Upper lobe of left lung (tissue), 4 donors: ENCODE data around the gene CDHR2.

Source experiments
- CTCF ChIP-seq, 6 experiments: fragments of 450-650 bp in 4 of 6; fragments of 200-600 bp in 2 of 6; sonication (generic) in 2 of 6; IDR thresholded peaks; one replicate each; pipeline ENCODE4 v1.5.1; 2016 to 2019; ENCODE audit warnings: antibody characterized with exemption in 6 of 6
- EP300 ChIP-seq, 4 donors: sonication (generic); formaldehyde crosslinking; IDR thresholded peaks; one replicate each; pipeline ENCODE4 v1.5.1; 2017; ENCODE audit warnings: antibody characterized with exemption in 4 of 4, control low read depth in 2 of 4
- POLR2A ChIP-seq, 4 donors: fragments of 450-650 bp; IDR thresholded peaks; one replicate each; pipeline ENCODE4 v1.5.1; 2016 to 2017; ENCODE audit warnings: antibody characterized with exemption in 4 of 4, mild to moderate bottlenecking in 2 of 4
- POLR2AphosphoS5 ChIP-seq, 2 donors: sonication (generic); formaldehyde crosslinking; IDR thresholded peaks; one replicate each; pipeline ENCODE4 v1.5.1; 2017; ENCODE audit warnings: antibody characterized with exemption in 2 of 2

DNA sequence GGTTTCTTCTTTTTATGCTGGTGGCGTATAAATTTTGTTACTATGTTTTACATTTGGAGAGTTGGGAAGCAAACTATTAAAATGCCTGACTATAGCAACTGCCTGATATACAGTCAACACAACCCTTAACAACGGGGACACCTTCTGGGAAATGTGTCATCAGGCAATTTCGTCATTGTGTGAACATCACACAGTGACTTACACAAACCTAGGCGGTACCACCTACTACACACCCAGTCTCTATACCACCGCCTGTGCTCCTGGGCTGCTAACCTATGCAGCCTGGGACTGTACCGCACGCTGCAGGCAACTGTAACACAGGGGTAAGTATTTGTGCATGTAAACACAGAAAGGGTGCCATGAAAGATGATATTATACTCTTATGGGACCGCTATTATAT is 1.3 kb upstream of the CDHR2 start:
- TF ChIP-seq CTCF (IDR thresholded peaks at IDR 0.05) = no peak
- no peak for TF ChIP-seq POLR2A (IDR thresholded peaks at IDR 0.05)
- TF ChIP-seq POLR2AphosphoS5 (IDR thresholded peaks at IDR 0.05) = peak in 1 of 2 donors; percentile 27
- TF ChIP-seq EP300 (IDR thresholded peaks at IDR 0.05) = no peak
